CD4-positive, alpha-beta T cell treated with Interferon alpha-2 for 1 hour (primary cell): ENCODE results near the gene COMMD3.

ENCODE experiments used
- DNase-seq, 2 donors: peaks; one replicate each; pipeline ENCODE4 v3.0.0-alpha.2; 2020 to 2022

COMMD3 gene

DNA sequence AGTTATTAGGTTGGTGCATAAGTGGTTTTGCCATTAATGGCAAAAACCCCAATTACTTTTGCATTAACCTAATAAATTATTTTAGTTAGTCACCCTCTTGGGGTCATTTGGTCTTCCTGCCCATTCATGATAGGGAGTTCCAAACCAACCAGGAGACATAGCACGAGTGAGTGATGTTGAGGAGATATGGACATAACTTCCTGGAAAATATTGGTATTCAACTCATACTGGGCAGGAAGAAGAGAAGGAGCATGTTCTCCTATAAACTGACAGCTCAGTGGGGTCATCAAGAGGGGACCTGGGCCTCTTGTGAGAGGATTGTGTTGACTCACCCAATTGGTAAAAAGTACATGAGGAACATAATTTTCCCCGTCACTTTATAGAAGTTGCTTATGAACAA lies 52.8 kb downstream of the COMMD3 start:
- DNase-seq = no peak

DNA sequence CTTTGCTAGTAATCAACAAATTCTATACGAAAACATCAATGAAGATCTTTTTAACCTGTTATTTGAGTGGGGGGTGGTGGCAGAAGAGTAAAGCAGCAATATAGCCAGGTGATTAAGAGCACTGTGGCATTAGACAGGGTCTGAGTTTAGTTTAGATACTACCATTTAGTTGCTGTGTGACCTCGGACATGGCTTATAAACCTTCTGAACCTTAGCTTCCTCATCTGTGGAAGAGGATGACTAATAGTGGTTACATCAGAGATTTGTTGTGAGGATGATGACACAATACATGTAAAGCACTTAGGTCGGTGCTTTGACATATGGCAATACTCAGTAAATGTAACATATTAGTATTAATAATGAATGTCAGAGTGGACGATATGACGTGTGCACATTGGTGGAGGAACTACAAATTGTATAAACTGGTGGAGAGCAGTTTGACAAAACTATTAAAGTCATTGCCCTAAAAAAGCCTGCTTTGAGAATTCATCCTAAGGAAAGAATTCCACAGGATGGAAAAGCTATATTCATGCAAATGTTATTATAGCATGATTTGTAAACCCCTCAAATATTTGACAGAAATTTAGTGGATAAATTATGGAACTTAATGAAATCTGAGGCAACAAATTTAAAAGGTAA lies 53.4 kb downstream of the COMMD3 start:
- no peak for DNase-seq
